ENCODE data around the gene MSN. TPM values are rescaled to one million over a fixed set of nuclear protein-coding genes. Genes with fewer than 3 reads are reported as not detected.
"Not testable (repeated sequence)": the region's sequence is repeated elsewhere in the genome, so short reads cannot be mapped to it uniquely, and the experiment has no call there.

MSN gene
- total and polyA plus RNA-seq, 2 of the 13 experiments (the other 11 are each of a cell fraction or from before 2014, with no cell fraction given), result 0.15 TPM; not detected in 1

- CTCF ChIA-PET (ENCODE audit: low intra/inter-chr PET ratio, low total read pairs), result no interaction called here
- H3K4me1 ChIP-seq (ENCODE audit: insufficient read depth, low read length), result no peaks in the 10 kb centered on the region
- no peak overlapping the region for H3K4me2 ChIP-seq (ENCODE audit: low read depth, low read length)
- DNase-seq (ENCODE audit: low spot score), result no peak
- no peak overlapping the region for H2AFZ ChIP-seq (ENCODE audit: low read length)
- no peak overlapping the region for H3K9ac ChIP-seq (ENCODE audit: insufficient read depth, low read depth, low read length)
- intact Hi-C loops (cut with micrococcal nuclease; ENCODE audit: unreplicated experiment) (no loop called here), in situ Hi-C loops (cut with HindIII; ENCODE audit: extremely low pct_ligation_motif_present, low pct_unique_long_range_greater_than_20kb) (no loop called here)
- H4K20me1 ChIP-seq (ENCODE audit: insufficient read depth, low read length), result no peaks in the 10 kb centered on the region
- POLR2A ChIA-PET, result no interaction called here
- no CpG with 5 or more reads among the region's 1 CpG for WGBS (ENCODE audit: low lambda C conversion rate)
- H3K27ac ChIP-seq (ENCODE audit: extremely low read length, insufficient read depth, low read length), result no peak overlapping the region
- no peaks in the 10 kb centered on the region for H3K27me3 ChIP-seq (ENCODE audit: control insufficient read depth in 1 of 2, insufficient read depth in 2 of 2, low read length in 2 of 2)
- no peak overlapping the region for H3K4me3 ChIP-seq (replicated peaks in 1 of 3; ENCODE audit: insufficient read depth in 1 of 3, low read depth in 2 of 3, low read length in 3 of 3)
- no peak for FAIRE-seq
- no peaks in the 10 kb centered on the region for H3K36me3 ChIP-seq (replicated peaks in 1 of 2; ENCODE audit: control insufficient read depth in 1 of 2, insufficient read depth in 2 of 2, low read length in 2 of 2)
- H3K79me2 ChIP-seq (ENCODE audit: insufficient read depth, low read length), result no peaks in the 10 kb centered on the region
- ATAC-seq, result no peak
- TF ChIP-seq ZNF530 (CRISPR knock-in tag; IDR thresholded peaks at IDR 0.05; ENCODE audit: low read depth) (no peak), NR3C1 (CRISPR knock-in tag; IDR thresholded peaks at IDR 0.05) (no peak), RNF2 (conservative IDR thresholded peaks at IDR 0.05; ENCODE audit: low read depth) (no peak), ZNF383 (CRISPR knock-in tag; IDR thresholded peaks at IDR 0.05; ENCODE audit: borderline replicate concordance) (no peak), FOSL1 (CRISPR knock-in tag; IDR thresholded peaks at IDR 0.05; ENCODE audit: borderline replicate concordance) (no peak), RBAK (CRISPR knock-in tag; IDR thresholded peaks at IDR 0.05) (no peak), SUZ12 (IDR thresholded peaks at IDR 0.05; ENCODE audit: low read depth, low read length) (no peak), RELA (CRISPR knock-in tag; IDR thresholded peaks at IDR 0.05) (no peak), TBX2 (CRISPR knock-in tag; IDR thresholded peaks at IDR 0.05; ENCODE audit: borderline replicate concordance) (no peak), FOXA3 (CRISPR knock-in tag; IDR thresholded peaks at IDR 0.05) (no peak), SRSF1 (optimal IDR thresholded peaks at IDR 0.05; ENCODE audit: low read depth, low read length) (no peak), ZNF567 (CRISPR knock-in tag; IDR thresholded peaks at IDR 0.05; ENCODE audit: borderline replicate concordance) (no peak), ZNF563 (CRISPR knock-in tag; IDR thresholded peaks at IDR 0.05) (no peak), CEBPZ (IDR thresholded peaks at IDR 0.05; ENCODE audit: low read length) (no peak), ZNF121 (CRISPR knock-in tag; IDR thresholded peaks at IDR 0.05) (no peak), CHCHD3 (CRISPR knock-in tag; IDR thresholded peaks at IDR 0.05) (no peak)
- BruUV-seq (replicated peaks), result no TSS peak
- no peaks in the 10 kb centered on the region for H3K9me3 ChIP-seq (ENCODE audit: low read length)
These were observed 15.4 kb upstream of the MSN start for GRCh38 chrX:65652098-65652497.

GRCh38 chrX:65657009-65657441 is 10.4 kb upstream of the MSN start:
- H3K27me3 ChIP-seq (ENCODE audit: control insufficient read depth in 1 of 2, insufficient read depth in 2 of 2, low read length in 2 of 2); H4K20me1 ChIP-seq (ENCODE audit: insufficient read depth, low read length); CTCF ChIA-PET (ENCODE audit: low intra/inter-chr PET ratio, low total read pairs); H2AFZ ChIP-seq (ENCODE audit: low read length); BruUV-seq (replicated peaks); H3K79me2 ChIP-seq (ENCODE audit: insufficient read depth, low read length); H3K36me3 ChIP-seq (replicated peaks in 1 of 2; ENCODE audit: control insufficient read depth in 1 of 2, insufficient read depth in 2 of 2, low read length in 2 of 2); DNase-seq (ENCODE audit: low spot score); in situ Hi-C loops (cut with HindIII; ENCODE audit: extremely low pct_ligation_motif_present, low pct_unique_long_range_greater_than_20kb); H3K9me3 ChIP-seq (ENCODE audit: low read length); H3K9ac ChIP-seq (ENCODE audit: insufficient read depth, low read depth, low read length); POLR2A ChIA-PET; ATAC-seq; H3K27ac ChIP-seq (ENCODE audit: extremely low read length, insufficient read depth, low read length); FAIRE-seq; intact Hi-C loops (cut with micrococcal nuclease; ENCODE audit: unreplicated experiment); H3K4me2 ChIP-seq (ENCODE audit: low read depth, low read length); H3K4me3 ChIP-seq (replicated peaks in 1 of 3; ENCODE audit: insufficient read depth in 1 of 3, low read depth in 2 of 3, low read length in 3 of 3); H3K4me1 ChIP-seq (ENCODE audit: insufficient read depth, low read length): not testable (repeated sequence)
- 0% methylated on average over 2 of the region's 7 CpGs for WGBS (ENCODE audit: low lambda C conversion rate)

Data from HepG2 (cell line).